HCT116 (cell line): ENCODE data around the gene OXTR. TPM values are rescaled to one million over a fixed set of nuclear protein-coding genes. Genes with fewer than 3 reads are reported as not detected.

Experiments
- ATAC-seq: fragments of 200-7000 bp; cut with Tn5 transposase; 2 replicates; pipeline ENCODE4 v1.9.1; 2020; ENCODE audit warnings: mild to moderate bottlenecking, moderate library complexity
- BruUV-seq: library from RNA; stranded (reverse); fragments of 400-500 nt; replicated peaks from 2 replicates; lab custom pipeline; 2021; lab: Mats Ljungman, UMichigan
- CTCF ChIA-PET: fragments of 300-600 bp; sonication (Branson Sonifier 250); formaldehyde crosslinking; loops from one replicate; lab custom pipeline; 2021; ENCODE audit warnings: antibody characterized with exemption; lab: Charles Lee
- POLR2A ChIA-PET: fragments of 300-600, 350-600 bp; sonication (Branson Sonifier 250); formaldehyde crosslinking; loops from one replicate; lab custom pipeline; 2021; ENCODE audit warnings: antibody characterized with exemption; lab: Charles Lee
- RAD21 ChIA-PET, 2 experiments: fragments of 300-600 bp; sonication (Branson Sonifier 250); formaldehyde crosslinking; loops; one replicate each; lab custom pipeline; 2023; ENCODE audit warnings: low total read pairs in 2 of 2; ENCODE audit not compliant: uncharacterized antibody in 2 of 2, unreplicated experiment in 2 of 2, low non-redundant PET in 1 of 2; lab: Charles Lee
- DNase-seq: peaks from one replicate; pipeline ENCODE4 v3.0.0-alpha.2; 2010; ENCODE audit warnings: low read depth, low spot score
- H2AFZ ChIP-seq: fragments of 200-600 bp; shearing (Covaris generic), sonication (generic); 2 replicates; pipeline ENCODE4 v1.6.1; 2017; ENCODE audit warnings: low read depth, mixed run types, mixed read lengths, antibody characterized with exemption, low read length; ENCODE audit not compliant: poor library complexity, severe bottlenecking
- H3K27ac ChIP-seq: 2 replicates; pipeline ENCODE4 v1.5.1; 2012; ENCODE audit warnings: low read depth, low read length
- H3K27me3 ChIP-seq: fragments of 200-600 bp; sonication (generic); 2 replicates; pipeline ENCODE4 v1.6.1; 2016; ENCODE audit warnings: mixed run types, low read length, mixed read lengths; ENCODE audit not compliant: insufficient read depth
- H3K36me3 ChIP-seq, 2 experiments: fragments of 200-500 bp in 1 of 2; fragments of 200-600 bp in 1 of 2; sonication (Bioruptor generic) in 1 of 2; sonication (generic) in 1 of 2; 2 replicates each; pipeline versions ENCODE4 v1.5.1 to v1.6.1; 2014 to 2016; ENCODE audit warnings: low read length in 2 of 2, inconsistent platforms in 1 of 2, mixed read lengths in 1 of 2, mixed run types in 1 of 2; ENCODE audit not compliant: insufficient read depth in 2 of 2, control insufficient read depth in 1 of 2
- H3K4me1 ChIP-seq, 2 experiments: fragments of 200-600 bp in 1 of 2; sonication (generic) in 1 of 2; 2 replicates each; pipeline versions ENCODE4 v1.5.1 to v1.6.1; 2012 to 2017; ENCODE audit warnings: low read length in 2 of 2, inconsistent platforms in 1 of 2, mild to moderate bottlenecking in 1 of 2, mixed read lengths in 1 of 2, mixed run types in 1 of 2, moderate library complexity in 1 of 2; ENCODE audit not compliant: insufficient read depth in 2 of 2, control insufficient read depth in 1 of 2
- H3K4me2 ChIP-seq: fragments of 200-600 bp; sonication (generic); 2 replicates; pipeline ENCODE4 v1.6.1; 2017; ENCODE audit warnings: mixed run types, low read length, mixed read lengths
- H3K4me3 ChIP-seq, 2 experiments: fragments of 200-600 bp in 1 of 2; sonication (generic) in 1 of 2; replicated peaks in 1 of 2; 2 replicates each; pipeline ENCODE4 v1.5.1; 2011 to 2016; ENCODE audit warnings: low read length in 2 of 2, control low read depth in 1 of 2, low read depth in 1 of 2, mild to moderate bottlenecking in 1 of 2, mixed read lengths in 1 of 2, mixed run types in 1 of 2
- H3K79me2 ChIP-seq: fragments of 200-600 bp; sonication (generic); 2 replicates; pipeline ENCODE4 v1.6.1; 2017; ENCODE audit warnings: mild to moderate bottlenecking, mixed run types, low read length, moderate library complexity, mixed read lengths; ENCODE audit not compliant: insufficient read depth
- H3K9ac ChIP-seq: fragments of 200-600 bp; sonication (generic); 2 replicates; pipeline ENCODE4 v1.6.1; 2016; ENCODE audit warnings: low read length, mixed read lengths
- H3K9me2 ChIP-seq: fragments of 200-600 bp; sonication (generic), shearing (Covaris generic); 2 replicates; pipeline ENCODE4 v1.6.1; 2017; ENCODE audit warnings: mixed run types, mild to moderate bottlenecking, moderate library complexity; ENCODE audit not compliant: insufficient read depth
- H3K9me3 ChIP-seq, 2 experiments: fragments of 200-500 bp in 1 of 2; fragments of 200-600 bp in 1 of 2; sonication (Bioruptor generic) in 1 of 2; sonication (generic) in 1 of 2; 2 replicates each; pipeline ENCODE4 v1.6.1; 2014 to 2017; ENCODE audit warnings: low read length in 2 of 2, mixed read lengths in 2 of 2, inconsistent platforms in 1 of 2, low read depth in 1 of 2, mild to moderate bottlenecking in 1 of 2, mixed run types in 1 of 2, moderate library complexity in 1 of 2; ENCODE audit not compliant: control insufficient read depth in 1 of 2, insufficient read depth in 1 of 2
- H4K20me1 ChIP-seq: fragments of 200-600 bp; sonication (generic), shearing (Covaris generic); 2 replicates; pipeline ENCODE4 v1.6.1; 2017; ENCODE audit warnings: mixed run types, mild to moderate bottlenecking, moderate library complexity; ENCODE audit not compliant: insufficient read depth
- EGR1 ChIP-seq: IDR thresholded peaks from 2 replicates; pipeline ENCODE4 v1.6.1; 2012; ENCODE audit warnings: low read depth
- ELF1 ChIP-seq: IDR thresholded peaks from 2 replicates; pipeline ENCODE4 v1.6.1; 2012; ENCODE audit warnings: low read depth, borderline replicate concordance
- REST ChIP-seq: IDR thresholded peaks from 2 replicates; pipeline ENCODE4 v1.6.1; 2012; ENCODE audit warnings: low read depth
- SIN3A ChIP-seq: IDR thresholded peaks from 2 replicates; pipeline ENCODE4 v1.6.1; 2012; ENCODE audit warnings: low read depth
- SRF ChIP-seq: IDR thresholded peaks from 2 replicates; pipeline ENCODE4 v1.6.1; 2012; ENCODE audit warnings: low read depth
- ZBTB33 ChIP-seq: IDR thresholded peaks from 2 replicates; pipeline ENCODE4 v1.6.1; 2011; ENCODE audit warnings: mild to moderate bottlenecking, low read length, moderate library complexity; ENCODE audit not compliant: insufficient replicate concordance; ENCODE audit errors: extremely low read depth
- ZFX ChIP-seq: fragments of 450-650 bp; IDR thresholded peaks from 2 replicates; pipeline ENCODE4 v1.6.1; 2017
- intact Hi-C: fragments of 100-400 bp; cut with micrococcal nuclease; formaldehyde crosslinking; loops from 2 replicates; pipeline ENCODE4 v1.10.0; 2022
- total RNA-seq: library from RNA; stranded (reverse); gene quantifications from one replicate; pipeline ENCODE4 v1.2.1, GENCODE V29; 2021; ENCODE audit not compliant: unreplicated experiment

Gene OXTR
- total RNA-seq, 1 experiment from 2014 or later, result 1.3 TPM

GRCh38 chr3:8709287-8709686 is 60.1 kb downstream of the OXTR start:
- Histone ChIP-seq H3K9ac (no peak overlapping the region), H3K36me3 (no peaks in the 10 kb centered on the region), H3K4me3 (no peak overlapping the region), H3K27ac (no peak overlapping the region), H4K20me1 (no peaks in the 10 kb centered on the region), H3K4me2 (no peak overlapping the region), H3K79me2 (no peaks in the 10 kb centered on the region), H2AFZ (no peak overlapping the region), H3K27me3 (no peaks in the 10 kb centered on the region), H3K4me1 (peaks cover 0 to 8% of the 10 kb centered on the region in 2 experiments; a peak in 2 of 4 replicates), H3K9me3 (peaks cover 0 to 5% of the 10 kb centered on the region in 2 experiments; a peak in 1 of 4 replicates), H3K9me2 (no peaks in the 10 kb centered on the region)
- BruUV-seq, result no TSS peak
- POLR2A ChIA-PET, result no interaction called here
- RAD21 ChIA-PET, result no interaction called here
- DNase-seq (no peak), ATAC-seq (no peak)
- TF ChIP-seq SRF (no peak), EGR1 (no peak), REST (no peak), ZBTB33 (no peak), ZFX (no peak), SIN3A (no peak), ELF1 (no peak)
- intact Hi-C loops, result no loop called here
- CTCF ChIA-PET, result no interaction called here
